ENCODE measurements around the gene DCUN1D2. TPM values are rescaled to one million over a fixed set of nuclear protein-coding genes. Genes with fewer than 3 reads are reported as not detected.

DCUN1D2 gene
- total RNA-seq, 2 experiments from 2014 or later, result 9.2 to 16.5 TPM

GRCh38 chr13:113460599-113460998 lies 29.9 kb downstream of the DCUN1D2 start:
- CTCF ChIA-PET (ENCODE audit: unreplicated experiment), result no interaction called here
- peaks cover 18% of the 10 kb centered on the region for H3K36me3 ChIP-seq (ENCODE audit: insufficient read depth, low read length)

GRCh38 chr13:113460064-113460555 lies 30.4 kb downstream of the DCUN1D2 start:
- no peak overlapping the region for H3K27ac ChIP-seq (ENCODE audit: low read depth, low read length, poor library complexity, severe bottlenecking)
- H3K4me1 ChIP-seq (ENCODE audit: insufficient read depth, low read length, poor library complexity, severe bottlenecking), result no peaks in the 10 kb centered on the region
- H3K36me3 ChIP-seq (ENCODE audit: insufficient read depth, low read length), result peaks cover 18% of the 10 kb centered on the region
- no TSS peak for BruUV-seq (replicated peaks)
- no peak overlapping the region for H3K4me3 ChIP-seq (ENCODE audit: low read depth, low read length, poor library complexity, severe bottlenecking)
- TF ChIP-seq EZH2phosphoT487 (IDR thresholded peaks at IDR 0.05; ENCODE audit: borderline replicate concordance, low read depth, low read length) (no peak), CTCF (conservative IDR thresholded peaks at IDR 0.05; ENCODE audit: low read length) (no peak)
- POLR2A ChIA-PET, result no interaction called here
- no peak overlapping the region for H3K4me2 ChIP-seq (ENCODE audit: low read length)
- no peak for DNase-seq (ENCODE audit: low spot score)
- intact Hi-C loops (cut with micrococcal nuclease; ENCODE audit: unreplicated experiment), result no loop called here
- H3K9me2 ChIP-seq (ENCODE audit: insufficient read depth, low read length), result no peaks in the 10 kb centered on the region
- no peaks in the 10 kb centered on the region for H4K20me1 ChIP-seq (ENCODE audit: insufficient read depth, low read length)
- H2AFZ ChIP-seq (ENCODE audit: low read length), result no peak overlapping the region
- CTCF ChIA-PET (ENCODE audit: unreplicated experiment), result no interaction called here
- H3K9me3 ChIP-seq (ENCODE audit: low read length), result no peaks in the 10 kb centered on the region
- H3K79me2 ChIP-seq (ENCODE audit: insufficient read depth, low read depth, low read length), result no peaks in the 10 kb centered on the region

More at GRCh38 chr13:113460599-113460998, 29.9 kb downstream of the DCUN1D2 start:
- no peak overlapping the region for H2AFZ ChIP-seq (ENCODE audit: low read length)
- DNase-seq (ENCODE audit: low spot score), result no peak
- H3K9me3 ChIP-seq (ENCODE audit: low read length), result no peaks in the 10 kb centered on the region
- H3K4me3 ChIP-seq (ENCODE audit: low read depth, low read length, poor library complexity, severe bottlenecking), result no peak overlapping the region
- POLR2A ChIA-PET, result no interaction called here
- intact Hi-C loops (cut with micrococcal nuclease; ENCODE audit: unreplicated experiment), result no loop called here
- H4K20me1 ChIP-seq (ENCODE audit: insufficient read depth, low read length), result no peaks in the 10 kb centered on the region
- H3K4me2 ChIP-seq (ENCODE audit: low read length), result no peak overlapping the region
- no TSS peak for BruUV-seq (replicated peaks)
- H3K79me2 ChIP-seq (ENCODE audit: insufficient read depth, low read depth, low read length), result no peaks in the 10 kb centered on the region
- no peaks in the 10 kb centered on the region for H3K4me1 ChIP-seq (ENCODE audit: insufficient read depth, low read length, poor library complexity, severe bottlenecking)
- TF ChIP-seq CTCF (conservative IDR thresholded peaks at IDR 0.05; ENCODE audit: low read length), result no peak
- TF ChIP-seq EZH2phosphoT487 (IDR thresholded peaks at IDR 0.05; ENCODE audit: borderline replicate concordance, low read depth, low read length), result no peak
- no peak overlapping the region for H3K27ac ChIP-seq (ENCODE audit: low read depth, low read length, poor library complexity, severe bottlenecking)
- H3K9me2 ChIP-seq (ENCODE audit: insufficient read depth, low read length), result no peaks in the 10 kb centered on the region

- no peak for DNase-seq (ENCODE audit: low spot score)
- intact Hi-C loops (cut with micrococcal nuclease; ENCODE audit: unreplicated experiment), result loop anchor here (1.0 kb wide), 1 partner anchor 104 kb away; no protein-coding TSS in a partner anchor
- H2AFZ ChIP-seq (ENCODE audit: low read length), result no peak overlapping the region
Measured at GRCh38 chr13:113458253-113459065, 32.1 kb downstream of the DCUN1D2 start.

More at GRCh38 chr13:113458253-113459065, 32.1 kb downstream of the DCUN1D2 start:
- Histone ChIP-seq H3K4me1 (ENCODE audit: insufficient read depth, low read length, poor library complexity, severe bottlenecking) (no peaks in the 10 kb centered on the region), H4K20me1 (ENCODE audit: insufficient read depth, low read length) (no peaks in the 10 kb centered on the region), H3K36me3 (ENCODE audit: insufficient read depth, low read length) (peaks cover 18% of the 10 kb centered on the region), H3K27ac (ENCODE audit: low read depth, low read length, poor library complexity, severe bottlenecking) (no peak overlapping the region), H3K4me3 (ENCODE audit: low read depth, low read length, poor library complexity, severe bottlenecking) (no peak overlapping the region), H3K79me2 (ENCODE audit: insufficient read depth, low read depth, low read length) (no peaks in the 10 kb centered on the region), H3K9me2 (ENCODE audit: insufficient read depth, low read length) (no peaks in the 10 kb centered on the region), H3K9me3 (ENCODE audit: low read length) (no peaks in the 10 kb centered on the region), H3K4me2 (ENCODE audit: low read length) (no peak overlapping the region)
- peak; percentile 47 for TF ChIP-seq CTCF (conservative IDR thresholded peaks at IDR 0.05; ENCODE audit: low read length)
- TF ChIP-seq EZH2phosphoT487 (IDR thresholded peaks at IDR 0.05; ENCODE audit: borderline replicate concordance, low read depth, low read length), result no peak
- POLR2A ChIA-PET, result no interaction called here
- CTCF ChIA-PET (ENCODE audit: unreplicated experiment), result no interaction called here
- no TSS peak for BruUV-seq (replicated peaks)
